NB4 (cell line): ENCODE results near the gene NFAM1.

Source experiments
- CTCF ChIP-seq: IDR thresholded peaks from one replicate; pipeline ENCODE4 v1.5.1; 2012; ENCODE audit warnings: low read depth, low read length
- POLR2A ChIP-seq: IDR thresholded peaks from 2 replicates; pipeline ENCODE4 v1.6.1; 2011; ENCODE audit warnings: mild to moderate bottlenecking; ENCODE audit not compliant: insufficient read length; ENCODE audit errors: extremely low read depth
- TF ChIP-seq, protein P1 (sequence below): IDR thresholded peaks from 2 replicates; pipeline ENCODE4 v1.6.1; 2011; ENCODE audit warnings: low read depth, low read length

GRCh38 chr22:42471441-42471840, 39.2 kb upstream of the NFAM1 start:
- TF ChIP-seq POLR2A (no peak), CTCF (no peak)
- TF ChIP-seq, protein P1, sequence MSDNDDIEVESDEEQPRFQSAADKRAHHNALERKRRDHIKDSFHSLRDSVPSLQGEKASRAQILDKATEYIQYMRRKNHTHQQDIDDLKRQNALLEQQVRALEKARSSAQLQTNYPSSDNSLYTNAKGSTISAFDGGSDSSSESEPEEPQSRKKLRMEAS = no peak
